Testis (tissue), 3 donors: ENCODE data around the gene TNFSF10. TPM values are rescaled to one million over a fixed set of nuclear protein-coding genes. Genes with fewer than 3 reads are reported as not detected.

Experiments used
- DNase-seq: peaks from one replicate; pipeline ENCODE4 v3.0.0-alpha.2; 2019
- H3K27ac ChIP-seq, 2 donors: fragments of 200-600 bp; sonication (generic); one replicate each; pipeline ENCODE4 v1.5.1; 2019
- H3K27me3 ChIP-seq: fragments of 200-600 bp; sonication (generic); one replicate; pipeline ENCODE4 v1.5.1; 2019
- H3K36me3 ChIP-seq: fragments of 200-600 bp; sonication (generic); one replicate; pipeline ENCODE4 v1.5.1; 2017; ENCODE audit warnings: low read depth; ENCODE audit errors: missing control alignments
- H3K4me1 ChIP-seq: fragments of 200-600 bp; sonication (generic); one replicate; pipeline ENCODE4 v1.5.1; 2019
- H3K4me3 ChIP-seq, 2 donors: fragments of 200-600 bp; sonication (generic); one replicate each; pipeline ENCODE4 v1.5.1; 2017 to 2019
- H3K9me3 ChIP-seq: fragments of 200-600 bp; sonication (generic); one replicate; pipeline ENCODE4 v1.5.1; 2017
- CTCF ChIP-seq, 3 experiments: fragments of 450-650 bp in 2 of 3; fragments of 200-600 bp in 1 of 3; sonication (generic) in 1 of 3; IDR thresholded peaks; one replicate each; pipeline ENCODE4 v1.5.1; 2016 to 2019; ENCODE audit warnings: antibody characterized with exemption in 3 of 3, mild to moderate bottlenecking in 2 of 3, moderate library complexity in 1 of 3
- POLR2A ChIP-seq: fragments of 450-650 bp; IDR thresholded peaks from one replicate; pipeline ENCODE4 v1.6.1; 2017; ENCODE audit warnings: antibody characterized with exemption, mild to moderate bottlenecking, moderate library complexity
- WGBS, 2 donors: methylation state at CpG; one replicate each; pipeline ENCODE4 v1.1.5; 2018; 5-methylcytosine and 5-hydroxymethylcytosine counted together
- intact Hi-C: fragments of 100-400 bp; cut with DNase I; formaldehyde crosslinking; loops from one replicate; pipeline ENCODE4 v1.15.1; 2023; ENCODE audit warnings: low total_unique reads
- polyA plus RNA-seq: library from polyadenylated mRNA; stranded (reverse); fragments of 350-450 nt; fragmentation: Illumina TruSeq; extraction: RNeasy Lipid Tissue Mini Kit (QIAGEN cat#74804); gene quantifications from one replicate; pipeline ENCODE4 v1.2.3, GENCODE V29; 2014; ENCODE audit warnings: low read depth, low replicate concordance; ENCODE audit not compliant: insufficient read depth
- total RNA-seq, 2 donors: library from RNA; depleted of rRNA; stranded (reverse); fragments of >200 nt; gene quantifications; one replicate each; pipeline ENCODE4 v1.2.3, GENCODE V29; 2016

TNFSF10 gene
- total and polyA plus RNA-seq, 3 donors from 2014 or later = 4.3 to 10.0 (median 8.1) TPM

GRCh38 chr3:172519740-172520139, 3.5 kb downstream of the TNFSF10 start:
- intact Hi-C loops = no loop called here
- Histone ChIP-seq H3K36me3 (no peaks in the 10 kb centered on the region), H3K4me1 (peaks cover 7% of the 10 kb centered on the region), H3K27ac (no peak overlapping the region), H3K9me3 (no peaks in the 10 kb centered on the region), H3K4me3 (no peak overlapping the region), H3K27me3 (no peaks in the 10 kb centered on the region)
- no peak for DNase-seq
- TF ChIP-seq POLR2A (no peak), CTCF (IDR thresholded peaks at IDR 0.05) (no peak)
- WGBS, 2 donors = 81 to 85% methylated on average over 5 of the region's 5 CpGs

- DNase-seq = no peak
- H3K4me3 ChIP-seq = no peak overlapping the region
- peaks cover 7% of the 10 kb centered on the region for H3K4me1 ChIP-seq
- TF ChIP-seq CTCF (IDR thresholded peaks at IDR 0.05) (no peak), POLR2A (no peak)
- no peaks in the 10 kb centered on the region for H3K27me3 ChIP-seq
- H3K27ac ChIP-seq = no peak overlapping the region
- intact Hi-C loops = no loop called here
- H3K9me3 ChIP-seq = no peaks in the 10 kb centered on the region
- 87 to 89% methylated on average over 2 of the region's 2 CpGs for WGBS, 2 donors
- H3K36me3 ChIP-seq = no peaks in the 10 kb centered on the region
Observed at GRCh38 chr3:172518929-172519640, 4.1 kb downstream of the TNFSF10 start.

DNA sequence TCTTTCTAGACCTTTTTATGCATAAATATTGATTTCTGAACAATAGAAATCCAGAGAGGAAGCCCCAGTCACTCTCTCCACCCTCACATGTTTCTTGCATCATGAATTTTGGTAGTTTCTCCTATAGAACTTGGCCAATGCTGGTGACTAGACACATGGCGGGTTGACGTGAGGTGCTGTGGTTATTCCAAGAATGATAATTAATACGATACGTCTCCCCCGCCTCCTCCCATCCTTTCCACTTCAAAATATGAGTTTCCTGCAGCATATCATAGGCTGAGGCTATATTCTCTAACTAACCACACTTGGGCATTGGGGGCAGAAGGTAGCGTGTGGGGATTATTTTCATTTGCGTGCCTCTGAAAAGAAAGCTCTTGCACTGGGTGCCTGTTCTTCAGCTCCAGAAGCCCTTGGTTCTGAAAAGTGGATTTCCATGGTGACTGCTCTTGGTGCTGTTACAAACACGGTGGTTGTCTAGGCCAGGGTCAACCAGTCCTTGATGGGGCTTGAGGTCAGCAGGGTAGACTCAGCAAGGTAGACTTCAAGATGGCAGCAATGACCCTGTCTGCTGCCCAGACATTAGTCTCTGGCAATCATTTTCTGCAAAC, 5.3 kb downstream of the TNFSF10 start:
- no peaks in the 10 kb centered on the region for H3K9me3 ChIP-seq
- WGBS, 2 donors = 86 to 90% methylated on average over 8 of the region's 8 CpGs
- no peaks in the 10 kb centered on the region for H3K27me3 ChIP-seq
- H3K4me1 ChIP-seq = peaks cover 7% of the 10 kb centered on the region
- H3K36me3 ChIP-seq = no peaks in the 10 kb centered on the region
- no peak overlapping the region for H3K4me3 ChIP-seq
- TF ChIP-seq POLR2A (no peak), CTCF (IDR thresholded peaks at IDR 0.05) (no peak)
- no peak for DNase-seq
- intact Hi-C loops = no loop called here
- no peak overlapping the region for H3K27ac ChIP-seq

- Histone ChIP-seq H3K4me1 (peaks cover 7% of the 10 kb centered on the region), H3K36me3 (no peaks in the 10 kb centered on the region), H3K4me3 (no peak overlapping the region), H3K9me3 (no peaks in the 10 kb centered on the region), H3K27ac (no peak overlapping the region), H3K27me3 (no peaks in the 10 kb centered on the region)
- peak; percentile 58 for DNase-seq
- TF ChIP-seq POLR2A (no peak), CTCF (IDR thresholded peaks at IDR 0.05) (no peak)
- intact Hi-C loops = no loop called here
- 53 to 55% methylated on average over 7 of the region's 7 CpGs for whole genome bisulfite sequencing, 2 donors
Observed at GRCh38 chr3:172516318-172517214, 6.7 kb downstream of the TNFSF10 start.
